C4-2B (cell line): ENCODE measurements around the gene ZNF622.

Experiments used
- H3K27ac ChIP-seq: fragments of 450-650 bp; 2 replicates; pipeline ENCODE4 v1.5.1; 2017
- ZFX ChIP-seq: fragments of 450-650 bp; IDR thresholded peaks from 2 replicates; pipeline ENCODE4 v1.6.1; 2017
- TF ChIP-seq, protein P1 (sequence below): fragments of 450-650 bp; conservative IDR thresholded peaks from 2 replicates; pipeline ENCODE4 v1.5.1; 2017; ENCODE audit warnings: mild to moderate bottlenecking

ZNF622 gene, protein sequence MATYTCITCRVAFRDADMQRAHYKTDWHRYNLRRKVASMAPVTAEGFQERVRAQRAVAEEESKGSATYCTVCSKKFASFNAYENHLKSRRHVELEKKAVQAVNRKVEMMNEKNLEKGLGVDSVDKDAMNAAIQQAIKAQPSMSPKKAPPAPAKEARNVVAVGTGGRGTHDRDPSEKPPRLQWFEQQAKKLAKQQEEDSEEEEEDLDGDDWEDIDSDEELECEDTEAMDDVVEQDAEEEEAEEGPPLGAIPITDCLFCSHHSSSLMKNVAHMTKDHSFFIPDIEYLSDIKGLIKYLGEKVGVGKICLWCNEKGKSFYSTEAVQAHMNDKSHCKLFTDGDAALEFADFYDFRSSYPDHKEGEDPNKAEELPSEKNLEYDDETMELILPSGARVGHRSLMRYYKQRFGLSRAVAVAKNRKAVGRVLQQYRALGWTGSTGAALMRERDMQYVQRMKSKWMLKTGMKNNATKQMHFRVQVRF

DNA sequence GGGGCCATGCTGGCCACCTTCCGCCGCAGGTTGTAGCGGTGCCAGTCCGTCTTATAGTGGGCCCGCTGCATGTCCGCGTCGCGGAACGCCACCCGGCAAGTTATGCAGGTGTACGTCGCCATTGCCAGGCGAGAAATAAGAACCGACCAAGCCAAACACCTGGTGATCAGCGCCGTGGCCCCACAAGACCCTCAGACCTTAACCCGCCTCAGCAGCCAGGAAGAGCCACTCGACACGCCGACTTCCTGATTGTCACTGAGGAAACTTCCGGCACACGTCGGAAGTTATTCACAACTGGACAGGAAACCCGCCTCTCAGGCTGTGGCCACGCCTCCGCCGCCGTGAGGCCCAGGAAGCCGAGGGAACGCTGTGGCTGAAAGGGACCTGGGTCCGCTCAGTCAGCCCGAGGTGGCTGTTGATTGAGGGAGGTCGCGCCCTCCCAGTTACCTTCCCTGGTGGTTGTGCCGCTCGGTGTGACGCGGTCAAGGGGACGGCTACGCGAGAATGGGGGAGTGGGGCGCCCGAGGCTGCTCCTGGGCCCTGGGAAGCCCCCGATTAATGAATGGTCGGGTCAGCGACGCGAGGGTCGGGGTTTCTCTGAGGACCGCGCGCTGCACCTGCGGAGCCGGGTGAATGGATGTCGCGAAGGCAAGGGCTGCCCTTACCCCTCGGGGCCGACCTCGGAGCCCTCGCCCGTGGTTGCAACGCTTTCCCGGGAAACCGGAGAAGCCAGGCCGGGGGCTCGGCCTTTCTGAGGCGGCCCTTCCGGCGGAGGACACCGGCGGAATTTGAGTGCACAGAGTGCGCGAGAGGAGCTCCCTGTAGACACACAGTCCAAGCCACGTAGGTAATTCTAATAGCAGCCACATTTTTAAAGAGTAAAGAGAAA is at the start of gene ZNF622:
Gene ZNF622, minus strand, starts transcription at position 257 of the 889 bp plus-strand sequence. Its CDS starts 135 bp downstream, at position 122.
- H3K27ac ChIP-seq = peak within 1 kb of the TSS; percentile 88
- TF ChIP-seq ZFX = peak; percentile 94
- TF ChIP-seq, protein P1, sequence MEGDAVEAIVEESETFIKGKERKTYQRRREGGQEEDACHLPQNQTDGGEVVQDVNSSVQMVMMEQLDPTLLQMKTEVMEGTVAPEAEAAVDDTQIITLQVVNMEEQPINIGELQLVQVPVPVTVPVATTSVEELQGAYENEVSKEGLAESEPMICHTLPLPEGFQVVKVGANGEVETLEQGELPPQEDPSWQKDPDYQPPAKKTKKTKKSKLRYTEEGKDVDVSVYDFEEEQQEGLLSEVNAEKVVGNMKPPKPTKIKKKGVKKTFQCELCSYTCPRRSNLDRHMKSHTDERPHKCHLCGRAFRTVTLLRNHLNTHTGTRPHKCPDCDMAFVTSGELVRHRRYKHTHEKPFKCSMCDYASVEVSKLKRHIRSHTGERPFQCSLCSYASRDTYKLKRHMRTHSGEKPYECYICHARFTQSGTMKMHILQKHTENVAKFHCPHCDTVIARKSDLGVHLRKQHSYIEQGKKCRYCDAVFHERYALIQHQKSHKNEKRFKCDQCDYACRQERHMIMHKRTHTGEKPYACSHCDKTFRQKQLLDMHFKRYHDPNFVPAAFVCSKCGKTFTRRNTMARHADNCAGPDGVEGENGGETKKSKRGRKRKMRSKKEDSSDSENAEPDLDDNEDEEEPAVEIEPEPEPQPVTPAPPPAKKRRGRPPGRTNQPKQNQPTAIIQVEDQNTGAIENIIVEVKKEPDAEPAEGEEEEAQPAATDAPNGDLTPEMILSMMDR = no peak

DNA sequence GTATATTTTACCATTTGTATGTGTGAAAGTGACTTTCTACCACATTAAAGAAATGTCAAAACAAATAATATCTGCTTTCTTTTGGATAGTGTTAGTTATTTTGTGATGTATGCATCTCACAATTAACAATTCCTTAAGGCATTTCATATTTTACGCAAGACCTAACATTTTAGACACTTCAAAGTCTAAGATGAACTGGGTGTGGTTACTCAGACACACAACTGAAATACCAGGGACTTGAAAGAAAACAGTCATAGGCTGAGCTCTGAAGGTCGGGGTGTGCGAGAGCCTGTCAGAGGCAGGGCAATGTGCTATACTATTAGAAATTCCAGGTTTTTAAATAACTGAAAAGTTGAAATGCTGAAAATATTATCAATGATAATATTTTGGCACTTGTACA is 44.5 kb upstream of the ZNF622 start:
- no peak for TF ChIP-seq ZFX
- TF ChIP-seq, protein P1 = no peak

DNA sequence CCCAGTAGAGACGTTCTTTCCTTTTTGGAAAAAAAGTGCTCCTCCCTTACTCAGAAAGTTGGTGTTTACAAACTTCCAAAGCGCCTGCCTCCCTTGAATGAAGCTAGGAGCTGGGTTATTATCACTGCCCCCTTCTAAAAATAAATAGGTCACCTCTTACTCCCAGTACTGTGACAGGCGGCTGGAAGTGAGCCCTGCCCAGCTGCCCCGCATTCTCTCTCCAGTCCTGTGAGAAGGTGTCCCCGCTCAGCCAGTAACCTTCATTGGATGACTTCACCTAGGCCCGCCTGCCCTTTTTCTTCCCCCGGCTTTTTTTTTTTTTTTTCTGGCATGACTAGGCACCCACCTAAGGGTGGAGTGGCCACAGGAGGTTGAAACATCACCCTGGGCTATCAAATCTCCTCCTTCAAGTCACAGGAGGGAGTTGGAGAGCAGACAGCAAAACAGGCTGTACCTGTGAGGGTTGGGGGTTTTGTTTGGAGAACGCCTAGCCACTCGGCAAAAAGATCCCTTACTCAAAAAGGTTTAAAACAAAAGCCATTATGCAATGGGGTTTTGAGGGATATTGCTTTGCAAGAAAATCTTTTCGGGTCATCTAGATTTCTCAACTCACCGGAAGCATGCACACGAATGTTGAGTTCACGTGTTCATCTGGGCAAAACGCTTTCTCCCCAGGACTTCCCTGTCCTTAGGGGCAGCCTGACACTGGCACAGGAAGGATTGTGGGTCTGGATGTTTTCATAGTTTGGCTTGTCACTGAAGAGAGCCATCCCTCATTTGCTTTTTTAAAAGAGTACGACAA is 43.3 kb upstream of the ZNF622 start:
- no peak overlapping the region for H3K27ac ChIP-seq
- TF ChIP-seq, protein P1 = no peak
- TF ChIP-seq ZFX = no peak

More for the DNA sequence above, 44.5 kb upstream of the ZNF622 start:
- H3K27ac ChIP-seq = no peak overlapping the region

DNA sequence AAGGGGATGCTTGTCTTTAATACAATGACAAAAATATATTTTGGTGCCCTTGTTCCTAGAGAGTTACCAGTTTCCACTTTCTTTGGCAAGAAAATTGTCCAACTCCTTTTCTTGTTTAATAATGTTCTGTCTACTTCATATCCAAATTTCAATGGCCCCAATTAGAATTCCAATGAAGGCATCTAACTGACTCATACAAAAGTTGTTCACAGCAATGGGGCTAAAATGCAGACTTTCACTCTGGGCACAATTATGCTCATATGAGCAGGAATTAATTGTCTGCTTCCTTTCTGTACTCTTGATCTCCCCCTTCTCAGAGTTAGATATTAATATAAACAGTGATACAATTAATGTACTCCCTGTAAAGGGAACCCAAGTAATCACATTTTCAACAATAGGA is 42.1 kb upstream of the ZNF622 start:
- TF ChIP-seq, protein P1 = no peak
- no peak overlapping the region for H3K27ac ChIP-seq

DNA sequence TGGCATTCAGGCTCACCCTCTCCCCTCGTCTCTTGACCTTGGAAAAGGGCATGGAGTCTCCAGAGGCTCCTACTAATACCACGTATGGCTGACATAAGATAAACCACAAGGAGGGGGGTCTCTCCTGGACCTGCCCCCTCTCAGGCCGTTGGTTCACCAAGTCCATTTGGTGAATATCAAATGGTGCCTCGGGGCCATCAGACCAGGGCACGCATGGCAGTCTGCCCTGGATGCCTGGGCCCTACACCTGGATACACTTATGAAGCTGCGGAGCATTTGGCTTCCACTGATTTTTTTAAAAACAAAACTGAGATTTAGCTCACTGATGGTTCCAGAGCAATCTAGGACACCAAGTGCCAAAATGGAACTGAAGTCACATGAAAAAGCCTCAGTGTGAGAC is 40.3 kb upstream of the ZNF622 start:
- no peak for TF ChIP-seq ZFX
- no peak overlapping the region for H3K27ac ChIP-seq

DNA sequence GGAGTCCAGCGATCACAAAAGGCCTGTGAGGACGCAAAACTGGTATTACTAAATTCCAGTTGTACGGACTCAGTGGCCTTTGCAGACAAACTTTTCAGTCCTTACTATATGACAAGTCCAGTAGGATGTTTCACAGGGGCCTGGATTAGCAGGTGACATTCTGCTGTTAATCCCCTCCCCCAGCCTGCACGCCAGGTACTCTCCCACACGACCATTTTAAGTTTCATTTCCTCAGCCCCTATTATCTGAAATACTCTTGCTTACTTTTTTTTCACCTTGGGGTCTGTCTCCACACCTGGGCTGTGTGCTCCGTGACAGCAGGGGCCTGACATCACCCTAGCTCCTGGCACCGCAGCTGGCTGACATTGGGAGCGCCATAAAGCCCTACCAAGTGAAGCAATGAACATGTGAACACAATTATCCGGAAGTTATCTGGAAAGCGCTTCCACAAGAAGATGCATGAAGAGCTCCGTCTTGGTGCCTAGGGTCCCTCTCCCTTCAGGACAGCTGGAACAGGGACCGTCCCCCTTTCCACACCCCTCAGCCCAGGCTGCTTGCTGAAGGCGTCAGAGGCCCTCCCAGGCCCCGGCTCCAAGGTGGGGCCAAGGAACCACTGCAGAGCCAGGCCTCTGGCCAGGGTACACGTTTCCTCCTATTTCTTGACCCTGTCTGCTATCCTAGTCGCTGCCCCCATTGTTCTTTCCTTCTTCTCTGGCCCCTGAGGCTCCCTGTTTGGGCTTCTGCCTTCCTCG is 39.7 kb upstream of the ZNF622 start:
- H3K27ac ChIP-seq = no peak overlapping the region
- no peak for TF ChIP-seq ZFX
- TF ChIP-seq, protein P1 = no peak

DNA sequence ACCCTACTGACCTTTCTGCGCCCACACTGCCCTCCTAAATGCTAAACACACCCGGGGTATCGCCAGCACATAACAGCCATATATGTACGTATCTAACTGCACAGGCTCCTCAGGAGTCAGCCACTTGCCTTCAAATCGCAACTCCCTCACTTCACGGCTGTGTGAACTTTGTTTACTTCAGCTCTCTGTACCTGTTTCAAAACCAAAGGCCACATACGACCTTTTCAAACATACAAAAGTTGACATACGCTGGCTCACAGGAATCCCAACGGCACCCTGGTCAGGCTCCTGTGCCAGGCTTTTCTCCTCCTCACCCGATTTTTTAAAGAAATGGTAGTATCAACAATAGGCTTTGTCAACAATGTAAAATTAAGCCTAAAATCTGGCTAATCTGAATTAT is 39.0 kb upstream of the ZNF622 start:
- H3K27ac ChIP-seq = no peak overlapping the region
- TF ChIP-seq, protein P1 = no peak
- TF ChIP-seq ZFX = no peak
